RWPE2 (cell line): Measurements from ENCODE around the gene ATP8B3.

ENCODE experiments used
- ATAC-seq: fragments of 200-7000 bp; cut with Tn5 transposase; 3 replicates; pipeline ENCODE4 v1.9.1; 2021; ENCODE audit warnings: low read depth
- DNase-seq: peaks from one replicate; pipeline ENCODE4 v3.0.0-alpha.2; 2020; ENCODE audit warnings: low spot score
- H3K27ac ChIP-seq: fragments of 450-650 bp; 2 replicates; pipeline ENCODE4 v1.5.1; 2017; ENCODE audit warnings: mild to moderate bottlenecking; ENCODE audit not compliant: poor library complexity, severe bottlenecking
- H3K27me3 ChIP-seq: fragments of 250-450 bp; sonication (Bioruptor Pico); 2 replicates; pipeline ENCODE4 v1.5.1; 2021; ENCODE audit warnings: mild to moderate bottlenecking, moderate library complexity; ENCODE audit not compliant: insufficient read depth, poor library complexity, severe bottlenecking
- H3K36me3 ChIP-seq: fragments of 250-450 bp; sonication (Bioruptor Pico); 2 replicates; pipeline ENCODE4 v1.5.1; 2020; ENCODE audit warnings: low read depth, mild to moderate bottlenecking, moderate library complexity
- H3K4me1 ChIP-seq: fragments of 250-450 bp; sonication (Bioruptor Pico); 2 replicates; pipeline ENCODE4 v1.5.1; 2021; ENCODE audit warnings: mild to moderate bottlenecking, moderate library complexity; ENCODE audit not compliant: insufficient read depth, poor library complexity, severe bottlenecking
- H3K4me3 ChIP-seq: fragments of 250-450 bp; sonication (Bioruptor Pico); 2 replicates; pipeline ENCODE4 v1.5.1; 2021; ENCODE audit warnings: mild to moderate bottlenecking, moderate library complexity; ENCODE audit not compliant: severe bottlenecking
- H3K9me3 ChIP-seq: fragments of 250-450 bp; sonication (Bioruptor Pico); 2 replicates; pipeline ENCODE4 v1.5.1; 2021; ENCODE audit warnings: mild to moderate bottlenecking, moderate library complexity; ENCODE audit not compliant: severe bottlenecking
- TF ChIP-seq, protein P1 (sequence below): fragments of 450-650 bp; IDR thresholded peaks from one replicate; pipeline ENCODE4 v1.5.1; 2017; ENCODE audit warnings: mild to moderate bottlenecking, moderate library complexity; ENCODE audit not compliant: poor library complexity, severe bottlenecking

ATP8B3 gene

DNA sequence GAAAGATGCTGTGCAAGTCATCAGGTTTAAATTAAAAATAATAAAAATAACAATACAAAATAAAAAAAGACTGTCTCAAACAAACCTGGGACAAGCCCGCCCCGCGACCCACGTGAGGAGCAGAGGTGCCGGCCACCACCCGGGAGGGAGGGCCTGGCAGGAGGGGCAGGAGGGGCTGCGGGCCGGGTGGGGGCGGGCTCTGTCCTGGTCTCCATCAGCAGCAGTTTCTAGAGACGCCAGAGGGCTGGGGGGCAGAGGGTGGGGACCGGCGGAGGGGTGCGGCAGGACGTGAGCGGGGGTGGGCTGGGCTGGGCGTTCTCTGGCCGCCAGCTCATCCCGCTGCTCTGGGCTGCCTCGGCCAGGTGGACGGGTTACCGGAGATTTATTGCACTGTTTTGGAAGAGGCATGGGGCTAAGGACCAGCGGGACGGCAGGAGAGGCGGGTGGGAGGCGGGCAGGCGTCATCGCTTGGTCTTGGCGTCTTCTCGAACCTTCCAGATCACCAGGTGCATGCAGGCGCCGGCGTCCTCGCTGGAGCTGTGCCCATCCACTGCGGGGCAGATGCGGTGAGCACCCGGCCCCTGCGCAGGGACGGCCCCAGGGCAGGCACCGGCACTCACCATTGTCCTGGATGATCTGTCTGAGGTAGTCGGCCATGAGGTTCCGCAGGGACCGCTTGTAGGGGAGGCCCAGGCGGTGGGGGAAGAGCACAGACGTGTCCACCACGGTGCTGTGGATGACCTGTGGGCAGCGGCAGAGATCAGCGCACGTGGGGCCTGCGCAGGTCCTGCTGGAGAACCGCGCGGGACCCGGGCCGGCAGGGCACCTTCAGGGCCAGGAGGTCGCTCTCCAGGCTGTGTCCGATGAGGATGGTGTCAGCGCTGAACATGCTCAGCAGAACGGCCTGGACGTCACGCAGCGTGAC lies 3.8 kb upstream of the ATP8B3 start:
- H3K36me3 ChIP-seq: peaks cover 20% of the 10 kb centered on the region
- TF ChIP-seq, protein P1, sequence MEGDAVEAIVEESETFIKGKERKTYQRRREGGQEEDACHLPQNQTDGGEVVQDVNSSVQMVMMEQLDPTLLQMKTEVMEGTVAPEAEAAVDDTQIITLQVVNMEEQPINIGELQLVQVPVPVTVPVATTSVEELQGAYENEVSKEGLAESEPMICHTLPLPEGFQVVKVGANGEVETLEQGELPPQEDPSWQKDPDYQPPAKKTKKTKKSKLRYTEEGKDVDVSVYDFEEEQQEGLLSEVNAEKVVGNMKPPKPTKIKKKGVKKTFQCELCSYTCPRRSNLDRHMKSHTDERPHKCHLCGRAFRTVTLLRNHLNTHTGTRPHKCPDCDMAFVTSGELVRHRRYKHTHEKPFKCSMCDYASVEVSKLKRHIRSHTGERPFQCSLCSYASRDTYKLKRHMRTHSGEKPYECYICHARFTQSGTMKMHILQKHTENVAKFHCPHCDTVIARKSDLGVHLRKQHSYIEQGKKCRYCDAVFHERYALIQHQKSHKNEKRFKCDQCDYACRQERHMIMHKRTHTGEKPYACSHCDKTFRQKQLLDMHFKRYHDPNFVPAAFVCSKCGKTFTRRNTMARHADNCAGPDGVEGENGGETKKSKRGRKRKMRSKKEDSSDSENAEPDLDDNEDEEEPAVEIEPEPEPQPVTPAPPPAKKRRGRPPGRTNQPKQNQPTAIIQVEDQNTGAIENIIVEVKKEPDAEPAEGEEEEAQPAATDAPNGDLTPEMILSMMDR: no peak
- H3K4me1 ChIP-seq: peaks cover 5% of the 10 kb centered on the region
- no peaks in the 10 kb centered on the region for H3K27me3 ChIP-seq
- DNase-seq (no peak), ATAC-seq (no peak)
- H3K9me3 ChIP-seq: no peaks in the 10 kb centered on the region
- no peak overlapping the region for H3K27ac ChIP-seq
- no peak overlapping the region for H3K4me3 ChIP-seq

DNA sequence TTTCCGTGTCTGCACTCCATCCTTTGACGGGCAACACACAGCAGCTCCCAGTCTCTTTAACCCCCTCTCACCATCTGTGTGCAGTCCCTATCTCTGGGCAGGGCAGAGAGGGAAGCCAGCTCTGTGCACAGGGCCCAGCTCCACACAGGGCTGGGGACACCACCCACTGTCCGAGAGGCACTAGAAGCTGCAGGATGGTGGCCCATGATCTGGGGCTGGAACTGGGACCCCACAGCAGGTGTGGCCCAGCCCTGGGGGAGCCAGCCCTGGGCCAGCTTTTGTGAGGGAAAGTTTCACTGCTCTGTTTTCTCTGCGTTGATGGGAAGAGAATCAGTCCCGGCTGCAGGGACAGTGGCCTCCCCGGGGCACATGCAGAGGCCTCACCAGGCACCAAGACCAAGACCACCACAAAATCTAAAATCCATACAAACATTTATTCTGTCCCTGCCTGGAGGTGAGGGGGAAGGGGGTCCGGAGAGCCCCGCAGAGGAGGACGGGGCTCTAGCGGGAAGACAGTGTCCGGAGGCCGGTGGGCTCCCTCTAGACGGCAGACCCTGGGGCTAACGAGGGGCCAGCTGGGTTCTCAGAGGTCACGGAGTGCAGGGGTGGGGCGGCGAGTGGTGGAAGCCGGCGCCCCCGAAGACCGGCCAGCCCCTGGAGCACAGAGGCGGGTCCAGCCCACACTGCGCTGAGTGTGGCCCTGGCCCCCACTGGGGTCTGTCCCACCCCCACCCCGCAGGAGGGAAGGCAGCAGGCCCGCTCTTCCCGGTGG lies 2.9 kb upstream of the ATP8B3 start:
- peaks cover 5% of the 10 kb centered on the region for H3K4me1 ChIP-seq
- no peak overlapping the region for H3K4me3 ChIP-seq
- peaks cover 12% of the 10 kb centered on the region for H3K36me3 ChIP-seq
- H3K27me3 ChIP-seq: no peaks in the 10 kb centered on the region
- H3K9me3 ChIP-seq: no peaks in the 10 kb centered on the region
- DNase-seq (no peak), ATAC-seq (no peak)
- TF ChIP-seq, protein P1: no peak
- H3K27ac ChIP-seq: no peak overlapping the region

DNA sequence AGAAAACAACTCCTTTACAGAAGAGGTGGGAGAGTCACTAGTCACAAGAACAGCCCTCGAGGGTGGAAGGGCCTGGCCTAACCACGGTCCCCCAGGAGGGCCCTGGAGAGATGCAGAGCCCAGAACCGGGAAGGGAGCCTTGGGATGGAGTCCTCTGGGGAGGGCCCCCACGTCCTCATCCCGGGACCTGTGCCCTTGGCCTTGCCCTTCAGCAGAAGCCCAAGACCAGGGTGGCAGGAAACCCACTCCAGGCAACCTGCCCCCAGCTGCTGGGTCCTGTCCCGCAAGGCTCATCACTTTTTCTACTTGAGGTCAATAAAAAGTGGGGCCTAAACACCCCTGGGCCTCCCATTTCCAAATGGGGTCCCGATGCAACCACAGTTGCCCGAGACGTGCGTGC lies 2.3 kb upstream of the ATP8B3 start:
- TF ChIP-seq, protein P1: no peak
- Histone ChIP-seq H3K4me3 (no peak overlapping the region), H3K4me1 (peaks cover 5% of the 10 kb centered on the region), H3K9me3 (no peaks in the 10 kb centered on the region), H3K36me3 (peaks cover 11% of the 10 kb centered on the region; the same call in 1 of the 2 replicates), H3K27ac (no peak overlapping the region), H3K27me3 (no peaks in the 10 kb centered on the region)
- no peak for DNase-seq
- ATAC-seq: no peak

DNA sequence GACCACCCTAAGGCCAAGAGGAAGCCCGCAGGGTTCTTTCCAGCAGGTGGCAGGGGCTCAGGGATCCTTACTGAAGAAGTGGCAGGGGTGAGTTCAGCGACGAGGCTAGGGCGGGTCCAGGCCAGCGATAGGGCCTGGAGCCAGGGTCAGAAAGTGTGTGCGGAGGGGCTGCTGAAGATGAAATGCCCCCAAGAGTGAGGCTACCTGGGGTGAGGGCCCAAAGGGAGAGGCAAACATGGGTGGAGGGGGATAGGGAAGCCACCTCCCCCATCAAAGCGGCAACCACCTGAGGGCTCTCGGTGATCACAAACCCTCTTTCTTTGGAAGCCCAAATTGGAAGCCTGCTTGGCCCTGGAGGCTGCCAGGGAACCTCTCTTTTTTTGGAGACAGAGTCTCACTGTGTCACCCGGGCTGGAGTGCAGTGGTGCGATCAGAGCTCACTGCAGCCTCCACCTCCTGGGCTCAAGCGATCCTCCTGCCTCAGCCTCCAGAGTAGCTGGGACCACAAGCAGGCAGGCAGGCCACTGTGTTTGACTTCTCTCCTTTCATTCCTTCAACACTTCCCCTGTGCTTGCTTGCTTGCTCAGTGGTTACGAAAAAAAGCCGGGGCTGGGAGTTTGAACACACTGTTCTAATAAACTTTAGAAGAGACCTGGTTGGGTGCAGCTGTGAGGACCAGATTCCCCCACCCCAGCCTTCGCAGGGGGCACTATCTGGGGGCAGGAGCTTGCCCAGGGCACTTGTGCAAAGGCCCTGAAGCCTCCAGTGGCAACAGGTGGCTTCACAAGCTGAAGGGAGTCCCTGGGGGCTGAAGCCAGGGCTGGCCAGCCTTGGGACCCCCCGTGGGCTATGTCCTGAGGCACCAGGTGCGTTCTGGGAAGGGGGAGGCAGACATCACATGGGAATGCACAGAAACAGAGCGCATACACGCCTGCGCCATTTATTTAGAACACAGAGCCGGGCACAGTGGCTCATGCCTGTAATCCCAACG lies 1.4 kb upstream of the ATP8B3 start:
- no peaks in the 10 kb centered on the region for H3K27me3 ChIP-seq
- H3K27ac ChIP-seq: peak overlapping the region; percentile 40
- H3K4me3 ChIP-seq: peak overlapping the region; percentile 30
- peaks cover 6% of the 10 kb centered on the region; the same call in 1 of the 2 replicates for H3K36me3 ChIP-seq
- no peak for ATAC-seq
- peaks cover 5% of the 10 kb centered on the region for H3K4me1 ChIP-seq
- TF ChIP-seq, protein P1: peak; percentile 32
- no peak for DNase-seq
- H3K9me3 ChIP-seq: no peaks in the 10 kb centered on the region
